HG03342 (cell line): ENCODE data around the gene TJP1.
"Not testable (repeated sequence)": the region's sequence is repeated elsewhere in the genome, so short reads cannot be mapped to it uniquely, and the experiment has no call there.

ENCODE experiments used
- ATAC-seq: cut with Tn5 transposase; IDR thresholded peaks from one replicate; pipeline ENCODE4 v1.9.1; 2021; ENCODE audit warnings: mild to moderate bottlenecking, moderate library complexity; ENCODE audit not compliant: unreplicated experiment

TJP1 gene

DNA sequence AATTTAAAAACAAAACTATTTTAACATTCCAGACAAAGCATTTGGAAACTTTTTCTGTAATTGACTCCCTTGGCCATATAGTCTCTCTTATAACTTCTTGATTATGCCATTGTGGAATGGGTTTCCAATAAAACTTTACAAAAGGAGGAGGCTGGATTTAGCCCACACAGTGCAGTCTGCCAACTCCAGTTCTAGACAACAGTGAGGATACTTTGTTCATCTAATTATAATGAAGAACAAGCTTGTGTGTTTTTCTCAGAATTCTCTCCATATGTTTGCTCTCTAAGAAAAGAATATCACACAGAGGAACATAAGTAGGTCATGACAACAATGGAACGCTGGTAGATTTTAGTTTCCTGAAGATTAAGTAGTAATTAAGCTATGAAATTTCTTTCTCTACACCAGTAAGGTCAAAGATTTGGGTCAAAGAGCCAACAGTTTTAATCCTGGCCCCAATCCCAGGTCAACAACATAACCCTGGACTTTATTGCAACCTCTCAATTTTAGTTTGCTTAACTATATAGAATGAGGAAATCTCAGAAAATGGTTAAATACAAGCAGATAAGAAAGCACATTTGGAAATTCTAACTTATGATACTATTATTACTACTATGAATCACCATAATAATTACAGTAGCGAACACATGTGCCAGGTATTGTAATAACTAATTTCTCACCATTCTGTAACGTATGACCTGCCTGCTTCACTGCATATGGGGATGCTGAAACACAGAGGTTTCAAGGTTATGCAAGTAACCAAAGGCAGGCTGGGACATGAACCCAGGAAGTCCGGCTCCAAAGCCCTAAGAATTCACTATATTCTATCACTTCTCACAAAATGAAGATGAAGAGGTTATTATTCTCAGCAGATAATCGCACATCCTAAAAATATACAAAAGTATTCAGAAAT lies 65.7 kb downstream of the TJP1 start:
- no peak for ATAC-seq

DNA sequence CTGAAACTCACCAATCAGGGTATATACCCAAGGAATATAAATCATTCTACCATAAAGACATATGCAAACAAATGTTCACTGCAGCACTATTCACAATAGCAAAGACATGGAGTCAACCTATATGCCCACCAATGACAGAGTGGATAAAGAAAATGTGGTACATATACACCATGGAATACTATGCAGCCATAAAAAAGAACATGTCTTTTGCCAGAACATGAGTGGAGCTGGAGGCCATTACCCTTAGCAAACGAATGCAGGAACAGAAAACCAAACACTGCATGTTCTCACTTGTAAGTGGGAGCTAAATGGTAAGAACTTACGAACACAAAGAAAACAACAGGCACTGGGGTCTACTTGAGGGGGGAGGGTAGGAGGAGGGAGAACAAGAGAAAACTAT lies 68.3 kb downstream of the TJP1 start:
- ATAC-seq = not testable (repeated sequence)

DNA sequence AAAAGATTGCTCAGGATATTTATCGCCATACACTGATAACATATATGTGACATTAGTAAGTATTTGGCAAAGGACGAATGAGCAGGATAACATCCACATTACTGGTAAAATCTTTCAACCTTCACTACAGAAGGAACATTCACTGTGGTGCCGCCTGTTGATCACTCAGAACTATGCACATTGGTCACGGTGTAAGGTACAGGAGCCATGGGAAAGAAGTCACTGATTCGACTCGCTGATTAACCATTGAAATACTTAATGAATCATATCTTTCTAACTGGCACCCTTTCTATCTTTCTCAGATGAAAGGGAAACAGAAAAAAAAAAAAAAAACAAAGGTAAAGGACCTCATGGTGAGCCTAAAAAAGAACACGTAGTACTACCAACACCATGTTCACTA lies 68.8 kb downstream of the TJP1 start:
- no peak for ATAC-seq

DNA sequence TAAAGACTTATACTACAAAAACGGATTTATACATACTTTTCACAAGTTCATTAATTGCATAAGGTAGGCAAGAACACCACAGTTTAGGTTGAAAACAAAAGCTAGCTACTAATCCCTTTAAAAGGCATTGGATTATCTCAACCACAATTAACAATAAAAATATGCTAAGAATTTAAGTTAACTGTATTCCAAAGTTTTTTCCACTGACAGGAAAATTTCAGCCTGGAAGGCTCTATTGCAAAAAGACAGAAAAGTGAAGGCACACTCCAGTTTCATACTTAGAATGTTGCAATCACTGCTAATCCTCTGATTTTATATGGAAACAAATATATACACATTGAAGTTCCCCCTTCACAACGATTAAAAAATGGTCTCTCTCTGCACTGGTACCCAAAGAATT lies 71.5 kb downstream of the TJP1 start:
- no peak for ATAC-seq

DNA sequence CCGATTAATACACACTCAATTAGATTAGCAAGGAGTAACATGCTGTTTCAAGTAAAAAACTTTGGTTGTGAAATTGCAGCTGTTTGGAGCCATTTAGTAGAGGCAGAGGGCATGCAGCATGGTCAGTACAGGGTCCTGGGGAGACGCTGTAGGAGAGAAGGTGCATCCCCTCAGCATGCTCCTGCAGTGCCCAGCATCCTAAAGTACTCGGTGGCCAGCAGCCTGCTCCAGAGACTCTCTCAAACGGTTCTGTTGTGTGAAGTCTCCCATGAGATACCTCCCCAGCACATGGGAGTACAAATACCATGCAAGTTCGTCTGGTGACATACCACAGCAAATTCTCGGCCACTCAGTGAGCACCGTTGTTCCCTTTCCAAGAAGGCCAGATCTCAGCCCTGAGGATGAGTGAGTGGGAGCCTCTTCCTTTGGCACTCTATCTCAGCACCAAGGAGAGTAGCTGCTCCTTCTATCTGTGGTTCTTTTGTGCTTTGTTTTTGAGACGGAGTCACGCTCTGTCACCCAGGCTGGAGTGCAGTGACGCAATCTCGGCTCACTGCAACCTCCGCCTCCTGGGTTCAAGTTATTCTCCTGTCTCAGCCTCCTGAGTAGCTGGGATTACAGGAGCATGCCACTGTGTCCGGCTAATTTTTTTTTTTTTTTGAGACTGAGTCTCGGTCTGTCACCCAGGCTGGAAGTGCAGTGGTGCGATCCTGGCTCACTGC lies 72.7 kb downstream of the TJP1 start:
- ATAC-seq = no peak

DNA sequence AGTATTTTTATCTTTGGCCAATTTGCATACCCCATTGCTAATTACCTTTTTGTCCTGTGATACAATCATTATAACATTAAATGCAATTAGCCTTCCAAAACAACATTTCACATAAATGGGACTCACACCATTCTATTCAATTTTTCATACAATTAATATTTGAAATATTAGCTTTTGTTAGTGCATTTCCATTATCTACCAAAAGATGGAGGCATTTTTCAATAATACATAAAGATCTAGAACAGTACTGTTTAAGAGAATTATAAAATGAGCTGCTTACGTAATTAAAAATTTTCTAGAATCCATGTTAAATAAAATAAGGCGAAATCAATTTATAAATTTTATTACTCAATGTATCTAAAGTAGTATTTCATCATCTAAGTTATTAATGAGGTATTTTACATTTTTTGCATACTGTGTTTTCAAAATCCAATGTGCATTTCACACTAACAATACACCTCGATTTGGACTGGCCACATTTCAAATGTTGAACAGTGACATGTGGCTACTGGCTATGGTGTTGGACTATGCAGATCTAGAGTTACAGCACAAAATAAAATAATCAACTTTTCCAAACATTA lies 74.3 kb downstream of the TJP1 start:
- no peak for ATAC-seq

DNA sequence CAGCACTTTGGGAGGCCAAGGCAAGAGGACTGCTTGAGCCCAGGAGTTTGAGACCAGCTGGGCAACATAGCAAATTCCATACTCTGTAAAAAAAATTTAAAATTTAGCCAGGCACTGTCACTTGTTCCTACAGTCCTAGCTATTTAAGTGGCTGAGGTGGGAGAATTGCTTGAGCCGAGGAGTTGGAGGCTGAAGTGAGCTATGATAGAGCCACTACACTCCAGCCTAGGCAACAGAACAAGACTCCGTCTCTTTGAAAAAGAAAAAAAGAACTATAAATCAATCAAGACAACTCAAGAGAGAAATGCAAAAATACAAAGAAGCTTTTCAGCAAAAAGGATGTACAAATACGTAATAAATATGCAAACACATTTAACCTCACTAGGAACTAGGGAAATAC lies 78.8 kb downstream of the TJP1 start:
- ATAC-seq = no peak

DNA sequence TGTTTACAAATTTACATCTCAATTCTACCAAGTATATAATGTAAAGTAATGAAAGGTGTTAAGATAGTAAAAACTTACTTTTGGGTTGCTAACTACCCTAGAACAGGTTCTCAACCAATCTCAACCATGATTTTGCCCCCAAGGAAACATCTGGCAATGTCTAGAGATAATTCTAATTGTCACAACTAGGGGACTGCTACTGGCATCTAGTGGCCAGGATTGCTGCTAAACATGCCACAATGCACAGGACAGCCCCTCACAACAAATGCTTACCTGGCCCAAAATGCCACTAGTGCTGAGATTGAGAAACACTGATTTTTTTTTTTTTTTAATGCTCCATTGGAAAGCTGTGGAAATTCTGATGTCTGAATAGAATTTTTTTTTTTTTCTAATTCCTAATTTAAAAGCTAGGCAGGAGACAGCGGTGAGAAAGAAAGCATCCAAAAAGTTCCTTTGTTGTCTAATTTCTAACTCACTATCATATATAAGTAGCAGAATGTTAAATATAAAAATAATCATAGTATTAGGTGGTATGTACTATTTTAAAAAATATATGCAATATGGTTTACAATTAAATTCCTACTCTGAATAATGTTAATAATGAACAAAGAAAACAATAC lies 81.5 kb downstream of the TJP1 start:
- no peak for ATAC-seq

DNA sequence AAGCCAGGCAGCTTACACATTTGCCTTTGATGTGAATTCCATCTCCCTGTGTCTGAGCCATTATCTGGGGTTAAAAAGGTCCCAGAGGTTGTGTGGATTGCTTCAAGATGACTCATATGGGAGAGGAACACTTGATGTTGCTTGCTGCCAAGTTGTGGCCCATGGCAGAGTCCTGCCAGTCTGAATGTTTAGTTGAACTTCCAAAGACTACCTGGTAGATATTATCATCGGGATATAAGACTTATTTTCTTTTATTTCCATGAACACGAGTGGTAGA lies 85.6 kb downstream of the TJP1 start:
- no peak for ATAC-seq

DNA sequence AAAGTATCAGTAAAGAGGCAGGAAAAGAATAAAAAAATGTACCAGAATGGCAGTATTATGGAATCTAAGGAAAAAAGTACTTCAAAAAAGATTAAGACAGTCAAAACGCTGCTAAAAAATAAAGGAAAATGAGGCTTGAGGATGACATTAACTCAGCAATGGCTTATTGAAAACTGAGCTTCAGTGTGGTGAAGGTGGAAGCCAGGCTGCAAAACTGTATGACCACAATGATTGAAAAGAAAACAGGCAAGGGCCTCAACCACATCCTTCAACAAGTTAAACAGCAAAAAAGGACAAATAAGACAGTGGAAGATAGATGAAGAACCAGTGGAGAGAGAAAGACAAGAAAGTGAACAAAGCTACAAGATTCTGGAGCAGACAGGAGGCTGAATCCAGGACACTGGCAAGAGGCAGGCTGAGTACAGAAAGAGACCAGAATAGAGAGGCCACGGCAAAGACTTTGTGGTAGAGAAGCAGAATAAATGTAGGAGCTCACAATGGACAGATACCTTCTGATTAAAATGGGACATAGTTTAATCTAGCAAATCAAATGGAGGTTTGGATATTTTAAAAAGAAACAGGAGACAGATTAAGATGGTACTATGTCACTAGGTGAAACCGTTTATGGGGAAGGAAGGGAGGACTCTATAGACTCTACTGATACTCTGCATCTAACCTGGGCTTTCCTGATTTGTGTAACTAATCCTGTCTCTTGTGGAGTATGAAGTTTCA lies 86.1 kb downstream of the TJP1 start:
- no peak for ATAC-seq

DNA sequence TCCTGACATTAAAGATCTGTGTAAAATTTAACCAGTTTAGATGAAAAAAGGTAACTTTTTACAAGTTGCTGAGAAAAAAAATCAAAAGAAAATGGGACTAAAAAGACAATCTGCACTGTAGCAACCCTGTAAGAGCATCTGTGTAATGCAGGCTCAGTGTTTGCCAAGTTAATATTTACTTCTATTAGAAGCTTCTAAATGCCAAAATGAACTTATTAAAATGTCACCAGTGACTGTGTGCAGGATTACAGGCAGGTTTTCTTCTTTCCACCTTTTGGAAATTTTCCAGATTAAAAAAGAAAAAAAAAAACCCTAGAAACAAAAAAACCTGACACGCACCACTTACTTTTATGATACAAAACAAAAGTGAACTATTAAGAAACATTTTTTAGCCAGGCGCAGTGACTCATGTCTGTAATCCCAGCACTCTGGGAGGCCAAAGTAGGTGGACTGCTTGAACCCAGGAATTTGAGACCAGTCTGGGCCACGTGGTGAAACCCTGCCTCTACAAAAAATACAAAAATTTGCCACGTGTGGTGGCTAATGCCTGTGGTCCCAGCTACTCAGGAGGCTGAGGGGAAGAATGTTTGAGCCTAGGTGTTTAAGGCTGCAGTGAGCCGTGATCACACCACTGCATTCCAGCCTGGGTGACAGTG lies 87.2 kb downstream of the TJP1 start:
- ATAC-seq = no peak

DNA sequence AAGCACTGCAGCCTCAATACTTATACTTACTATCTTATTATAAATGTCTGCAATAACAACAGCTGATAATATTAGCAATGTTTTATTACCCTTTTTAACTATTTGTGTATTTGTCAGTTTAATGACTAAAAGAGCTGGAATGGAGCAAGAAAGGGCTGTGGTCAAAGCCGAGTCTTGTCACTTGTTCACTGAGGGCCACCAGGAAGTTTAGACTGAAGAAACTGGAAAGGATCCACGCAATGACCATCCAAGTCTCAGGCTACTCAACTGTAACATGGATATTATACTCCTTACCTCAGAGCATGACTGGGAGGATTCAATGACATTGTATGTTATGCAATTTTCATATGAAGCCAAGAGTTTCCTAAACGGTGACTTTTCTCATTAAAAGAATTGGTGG lies 90.4 kb downstream of the TJP1 start:
- ATAC-seq = no peak

DNA sequence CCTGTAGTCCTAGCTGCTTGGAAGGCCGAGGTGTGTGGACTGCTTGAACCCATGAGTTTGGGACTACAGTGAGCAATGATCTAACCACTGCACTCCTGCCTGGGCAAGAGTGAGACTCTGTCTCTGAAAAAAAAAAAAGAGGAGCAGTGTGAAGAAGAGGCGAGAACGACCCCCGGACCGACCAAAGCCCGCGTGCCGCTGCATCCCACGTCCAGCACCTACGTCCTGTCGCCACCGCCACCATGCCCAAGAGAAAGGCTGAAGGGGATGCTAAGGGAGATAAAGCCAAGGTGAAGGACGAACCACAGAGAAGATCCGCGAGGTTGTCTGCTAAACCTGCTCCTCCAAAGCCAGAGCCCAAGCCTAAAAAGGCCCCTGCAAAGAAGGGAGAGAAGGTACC lies 91.8 kb downstream of the TJP1 start:
- ATAC-seq = not testable (repeated sequence)

DNA sequence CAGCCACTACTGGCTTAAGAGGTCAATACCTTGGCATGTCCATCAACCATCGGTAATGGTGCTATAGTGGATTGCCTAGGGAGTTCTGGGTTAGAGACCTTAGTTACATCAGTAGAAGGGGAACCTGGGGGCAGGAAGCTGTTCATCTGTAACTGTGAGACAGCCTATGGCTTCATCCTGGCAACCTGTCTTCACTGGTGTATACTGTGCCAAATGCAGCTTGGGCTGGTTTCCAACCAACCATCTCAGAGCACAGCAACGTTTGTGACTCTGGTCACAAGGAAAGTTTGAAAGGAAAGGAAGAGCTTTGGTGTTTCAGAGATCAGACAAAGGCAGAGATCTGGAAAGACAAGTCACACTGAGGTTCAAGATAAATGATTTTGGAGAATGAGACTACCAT lies 93.8 kb downstream of the TJP1 start:
- ATAC-seq = no peak

DNA sequence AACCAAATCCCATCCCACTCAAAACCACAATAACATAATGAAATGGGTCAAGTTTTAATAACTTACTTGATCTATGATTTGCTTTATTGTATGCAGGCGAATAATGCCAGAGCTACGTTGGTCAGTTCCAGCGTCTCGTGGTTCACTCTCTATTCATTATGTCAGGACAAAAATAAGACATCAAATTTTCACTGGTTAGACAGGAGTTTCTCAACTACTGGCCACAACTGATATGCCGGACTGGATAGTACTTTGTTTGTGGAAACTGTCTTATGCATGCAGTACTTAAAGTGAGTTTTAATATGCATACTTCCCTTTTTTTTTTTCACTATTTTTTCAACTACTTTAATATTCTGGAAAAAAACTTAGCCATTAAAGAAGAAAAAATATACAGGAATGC lies 94.4 kb downstream of the TJP1 start:
- no peak for ATAC-seq

DNA sequence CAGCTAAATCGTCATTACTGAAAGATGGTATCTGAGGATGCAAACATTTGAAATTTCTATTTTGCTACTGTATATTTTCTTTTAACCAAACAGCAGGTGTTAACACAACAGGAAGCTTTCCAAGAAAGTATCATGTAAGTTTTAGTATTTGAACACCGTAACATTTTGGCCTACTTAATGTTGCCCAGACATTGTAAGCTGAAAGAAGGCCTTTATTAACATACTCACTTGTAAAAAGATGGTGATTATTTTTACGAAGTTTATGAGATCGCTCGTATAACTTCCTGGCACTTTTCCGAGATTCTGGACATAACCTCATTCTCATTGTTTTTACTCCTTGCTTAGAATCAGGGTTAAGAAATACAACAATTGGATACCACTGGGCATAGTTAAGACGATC lies 95.7 kb downstream of the TJP1 start:
- no peak for ATAC-seq

DNA sequence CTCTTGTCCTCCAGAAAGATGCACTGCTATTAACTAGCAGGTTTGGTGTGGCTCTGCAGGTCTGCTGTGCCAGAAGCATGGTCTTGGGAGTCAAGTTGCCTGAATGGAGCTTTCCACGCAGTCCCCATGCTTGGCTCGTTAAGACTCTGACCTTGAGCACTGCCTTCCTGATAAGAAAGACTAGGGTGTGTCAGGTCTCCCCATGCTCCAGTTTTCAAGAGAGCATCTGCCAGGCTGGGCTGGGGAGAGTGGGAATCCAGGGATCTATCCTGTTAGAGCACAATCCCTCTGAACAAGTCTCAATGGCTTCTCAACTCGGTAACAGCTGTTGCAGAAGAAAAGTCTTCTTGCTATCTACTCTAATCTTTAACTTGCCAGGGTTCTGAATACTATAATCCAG lies 98.2 kb downstream of the TJP1 start:
- no peak for ATAC-seq

DNA sequence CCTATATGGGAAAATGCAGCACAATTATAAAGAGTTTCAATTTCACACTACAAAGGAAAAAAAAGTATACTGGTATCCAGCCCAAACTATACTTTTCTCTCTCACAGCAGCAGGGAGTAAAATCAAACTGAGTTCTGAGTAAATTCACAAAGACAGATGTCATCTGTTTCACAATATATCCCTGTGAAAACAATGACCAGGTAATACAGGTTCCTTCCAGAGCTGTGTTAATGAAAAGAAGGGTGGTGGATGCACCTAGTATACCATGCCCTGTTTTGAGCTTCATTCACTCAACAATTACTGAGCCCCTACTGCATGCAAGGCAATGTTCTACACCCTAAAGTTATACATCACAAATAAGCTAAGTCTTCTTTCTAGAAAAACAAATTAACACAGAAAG lies 108.5 kb downstream of the TJP1 start:
- no peak for ATAC-seq

DNA sequence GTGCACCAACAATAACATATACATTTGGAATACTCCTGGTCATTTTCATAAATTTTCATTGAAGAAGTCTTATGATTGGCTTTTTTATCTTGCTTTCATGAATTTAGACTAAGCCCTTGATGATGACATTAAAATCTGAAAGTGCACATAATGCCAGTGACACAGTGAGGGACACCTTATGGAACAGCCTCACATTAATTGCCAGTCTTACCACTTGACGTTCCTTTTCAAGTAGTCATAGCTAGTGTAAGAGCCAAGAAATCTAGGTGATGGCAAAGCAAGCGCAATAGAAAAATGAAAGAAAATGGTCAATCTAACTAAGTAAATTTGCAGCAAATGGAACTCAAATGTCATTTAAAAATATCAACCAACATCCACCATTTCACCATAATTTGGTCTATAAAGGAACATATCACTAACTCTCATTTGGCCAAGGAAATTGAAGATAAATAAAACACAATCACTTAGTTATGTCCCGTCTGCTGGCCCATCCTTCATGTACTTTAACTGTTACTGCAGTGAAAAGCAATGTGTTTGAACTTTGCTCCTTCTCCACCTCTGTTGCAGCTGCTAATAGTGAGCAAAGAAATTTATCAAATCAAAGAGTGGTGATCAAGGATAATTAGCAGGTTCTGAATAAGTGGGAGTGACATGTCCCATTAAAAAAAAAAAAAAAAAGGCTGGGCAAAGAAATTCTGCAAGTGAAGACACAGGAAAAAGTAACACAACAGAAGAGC lies 110.0 kb downstream of the TJP1 start:
- ATAC-seq = no peak

DNA sequence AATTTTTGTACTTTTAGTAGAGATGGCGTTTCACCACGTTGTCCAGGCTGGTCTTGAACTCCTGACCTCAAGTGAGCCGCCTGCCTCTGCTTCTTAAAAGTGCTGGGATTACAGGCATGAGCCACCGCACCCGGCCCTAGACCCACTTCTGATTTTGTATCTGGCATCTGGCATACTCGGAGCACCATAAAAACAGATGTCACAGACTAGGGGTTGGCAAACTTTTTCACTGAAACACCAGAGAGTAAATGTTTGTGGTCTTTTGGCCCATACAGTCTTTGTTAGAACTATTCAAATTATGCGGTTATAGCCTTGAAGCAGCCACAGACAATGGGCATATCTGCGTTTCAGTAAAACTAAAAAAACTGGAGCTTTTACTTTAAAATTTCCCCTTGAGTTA lies 110.7 kb downstream of the TJP1 start:
- no peak for ATAC-seq
